ENCODE measurements around the gene PPM1H.

PPM1H gene

DNA sequence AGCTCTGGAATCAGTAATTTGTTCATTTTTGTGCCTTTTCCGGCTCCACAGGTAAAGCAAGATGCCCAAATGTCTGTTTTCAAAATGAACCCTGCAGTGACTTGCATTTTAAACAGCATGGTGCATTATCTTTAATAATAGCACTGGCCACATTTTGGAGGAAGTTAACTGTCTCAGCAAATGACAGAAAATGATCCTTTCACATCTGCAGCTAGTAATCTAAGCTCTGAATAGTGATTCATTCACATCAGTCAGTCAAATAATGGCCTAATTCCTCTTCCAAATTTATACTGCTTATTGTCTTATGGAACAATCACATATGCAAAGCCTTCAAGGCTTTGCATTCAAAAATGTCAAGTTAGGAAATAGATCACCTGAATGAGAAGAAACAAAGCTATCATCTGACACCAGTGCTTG is 75.6 kb downstream of the PPM1H start:
- H3K23ac ChIP-seq (ENCODE audit: low read depth, low read length, poor library complexity) = no peak overlapping the region
- H2BK120ac ChIP-seq (ENCODE audit: low read depth, low read length) = no peak overlapping the region
- no CpG with 5 or more reads among the region's 1 CpG for WGBS, 2 donors (ENCODE audit: extremely low coverage in 2 of 2, insufficient read length in 2 of 2, insufficient replicate concordance in 1 of 2)
- no peak overlapping the region for H2AFZ ChIP-seq (ENCODE audit: low read length)
- DNase-seq (ENCODE audit: low spot score) = no peak
- no peaks in the 10 kb centered on the region for H3K9me3 ChIP-seq (replicated peaks in 1 of 2; ENCODE audit: control insufficient read depth in 2 of 2, insufficient read depth in 1 of 2, low read depth in 1 of 2, low read length in 2 of 2)
- no peak overlapping the region for H3K18ac ChIP-seq (ENCODE audit: low read length)
- H3K4me2 ChIP-seq (ENCODE audit: insufficient read depth, low read length, poor library complexity, severe bottlenecking) = no peak overlapping the region
- H3K36me3 ChIP-seq (replicated peaks in 1 of 2; ENCODE audit: control insufficient read depth in 2 of 2, insufficient read depth in 2 of 2, low read length in 2 of 2) = no peaks in the 10 kb centered on the region
- no peak overlapping the region for H3K4me3 ChIP-seq (ENCODE audit: low read length in 2 of 2)
- peaks cover 5 to 13% of the 10 kb centered on the region in 2 donors for H3K4me1 ChIP-seq (ENCODE audit: control insufficient read depth in 2 of 2, insufficient read depth in 1 of 2, low read depth in 1 of 2, low read length in 2 of 2)
- H2BK12ac ChIP-seq (ENCODE audit: low read length) = no peak overlapping the region
- H3K79me1 ChIP-seq (ENCODE audit: low read depth, low read length) = no peaks in the 10 kb centered on the region
- H2BK5ac ChIP-seq (ENCODE audit: low read length) = no peak overlapping the region
- H4K91ac ChIP-seq (ENCODE audit: low read depth, low read length, poor library complexity) = no peak overlapping the region
- no peak overlapping the region for H4K8ac ChIP-seq (ENCODE audit: low read depth, low read length)
- H3K27ac ChIP-seq (replicated peaks; ENCODE audit: low read length) = no peak overlapping the region
- H3K27me3 ChIP-seq (ENCODE audit: control insufficient read depth in 3 of 3, insufficient read depth in 3 of 3, low read depth in 1 of 3, low read length in 3 of 3) = no peaks in the 10 kb centered on the region
- no peak overlapping the region for H2AK5ac ChIP-seq (ENCODE audit: low read depth, low read length)
- H3K14ac ChIP-seq (ENCODE audit: low read length) = no peak overlapping the region
- no peak overlapping the region for H2BK15ac ChIP-seq (ENCODE audit: low read length)
- H3K4ac ChIP-seq (ENCODE audit: low read length) = no peak overlapping the region
- no peak overlapping the region for H3K9ac ChIP-seq (ENCODE audit: low read depth, low read length, poor library complexity)

DNA sequence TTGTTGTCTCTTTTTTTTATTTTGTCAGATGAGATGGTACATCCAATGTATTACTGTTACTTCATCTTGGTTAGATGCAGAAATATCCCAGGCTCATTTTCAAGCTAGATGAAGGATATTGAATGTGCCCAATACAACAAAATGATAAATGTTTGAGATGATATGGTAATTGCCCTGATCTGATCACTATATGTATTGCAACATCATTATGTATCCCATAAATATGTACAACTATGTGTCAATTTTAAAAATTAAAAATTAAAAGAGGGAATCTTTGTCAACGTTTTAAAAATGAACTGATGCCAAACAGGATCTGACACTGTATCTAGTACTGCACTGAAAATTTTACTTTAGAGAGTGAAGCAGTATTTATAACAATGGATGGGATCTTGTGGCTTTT is 78.5 kb downstream of the PPM1H start:
- H3K9me3 ChIP-seq (replicated peaks in 1 of 2; ENCODE audit: control insufficient read depth in 2 of 2, insufficient read depth in 1 of 2, low read depth in 1 of 2, low read length in 2 of 2) = no peaks in the 10 kb centered on the region
- no peak overlapping the region for H2BK120ac ChIP-seq (ENCODE audit: low read depth, low read length)
- H3K9ac ChIP-seq (ENCODE audit: low read depth, low read length, poor library complexity) = no peak overlapping the region
- no peak overlapping the region for H2BK12ac ChIP-seq (ENCODE audit: low read length)
- no peak overlapping the region for H3K27ac ChIP-seq (replicated peaks; ENCODE audit: low read length)
- H3K79me1 ChIP-seq (ENCODE audit: low read depth, low read length) = no peaks in the 10 kb centered on the region
- H2BK15ac ChIP-seq (ENCODE audit: low read length) = no peak overlapping the region
- peaks cover 5 to 13% of the 10 kb centered on the region in 2 donors for H3K4me1 ChIP-seq (ENCODE audit: control insufficient read depth in 2 of 2, insufficient read depth in 1 of 2, low read depth in 1 of 2, low read length in 2 of 2)
- no peak overlapping the region for H3K23ac ChIP-seq (ENCODE audit: low read depth, low read length, poor library complexity)
- H2BK5ac ChIP-seq (ENCODE audit: low read length) = no peak overlapping the region
- no peak overlapping the region for H3K18ac ChIP-seq (ENCODE audit: low read length)
- H3K27me3 ChIP-seq (ENCODE audit: control insufficient read depth in 3 of 3, insufficient read depth in 3 of 3, low read depth in 1 of 3, low read length in 3 of 3) = no peaks in the 10 kb centered on the region
- DNase-seq (ENCODE audit: low spot score) = no peak
- no peak overlapping the region for H2AK5ac ChIP-seq (ENCODE audit: low read depth, low read length)
- no peaks in the 10 kb centered on the region for H3K36me3 ChIP-seq (replicated peaks in 1 of 2; ENCODE audit: control insufficient read depth in 2 of 2, insufficient read depth in 2 of 2, low read length in 2 of 2)
- no CpG with 5 or more reads among the region's 1 CpG for WGBS, 2 donors (ENCODE audit: extremely low coverage in 2 of 2, insufficient read length in 2 of 2, insufficient replicate concordance in 1 of 2)
- no peak overlapping the region for H3K4me2 ChIP-seq (ENCODE audit: insufficient read depth, low read length, poor library complexity, severe bottlenecking)
- no peak overlapping the region for H3K4me3 ChIP-seq (ENCODE audit: low read length in 2 of 2)
- no peak overlapping the region for H4K8ac ChIP-seq (ENCODE audit: low read depth, low read length)
- no peak overlapping the region for H3K14ac ChIP-seq (ENCODE audit: low read length)
- H2AFZ ChIP-seq (ENCODE audit: low read length) = no peak overlapping the region
- H4K91ac ChIP-seq (ENCODE audit: low read depth, low read length, poor library complexity) = no peak overlapping the region
- H3K4ac ChIP-seq (ENCODE audit: low read length) = no peak overlapping the region

GRCh38 chr12:62854024-62854423 is 80.9 kb downstream of the PPM1H start:
- H3K27me3 ChIP-seq (ENCODE audit: control insufficient read depth in 3 of 3, insufficient read depth in 3 of 3, low read depth in 1 of 3, low read length in 3 of 3) = no peaks in the 10 kb centered on the region
- DNase-seq (ENCODE audit: low spot score) = no peak
- H2BK15ac ChIP-seq (ENCODE audit: low read length) = no peak overlapping the region
- H2BK5ac ChIP-seq (ENCODE audit: low read length) = no peak overlapping the region
- no peak overlapping the region for H3K4me2 ChIP-seq (ENCODE audit: insufficient read depth, low read length, poor library complexity, severe bottlenecking)
- H2BK12ac ChIP-seq (ENCODE audit: low read length) = no peak overlapping the region
- no peak overlapping the region for H3K9ac ChIP-seq (ENCODE audit: low read depth, low read length, poor library complexity)
- no peak overlapping the region for H3K23ac ChIP-seq (ENCODE audit: low read depth, low read length, poor library complexity)
- H3K18ac ChIP-seq (ENCODE audit: low read length) = no peak overlapping the region
- no peak overlapping the region for H3K14ac ChIP-seq (ENCODE audit: low read length)
- H3K4me3 ChIP-seq (ENCODE audit: low read length in 2 of 2) = no peak overlapping the region
- no peaks in the 10 kb centered on the region for H3K9me3 ChIP-seq (replicated peaks in 1 of 2; ENCODE audit: control insufficient read depth in 2 of 2, insufficient read depth in 1 of 2, low read depth in 1 of 2, low read length in 2 of 2)
- H4K91ac ChIP-seq (ENCODE audit: low read depth, low read length, poor library complexity) = no peak overlapping the region
- H2AFZ ChIP-seq (ENCODE audit: low read length) = no peak overlapping the region
- H3K79me1 ChIP-seq (ENCODE audit: low read depth, low read length) = no peaks in the 10 kb centered on the region
- no peak overlapping the region for H3K4ac ChIP-seq (ENCODE audit: low read length)
- H3K4me1 ChIP-seq (ENCODE audit: control insufficient read depth in 2 of 2, insufficient read depth in 1 of 2, low read depth in 1 of 2, low read length in 2 of 2) = peaks cover 0 to 2% of the 10 kb centered on the region in 2 donors
- no peak overlapping the region for H2BK120ac ChIP-seq (ENCODE audit: low read depth, low read length)
- no peak overlapping the region for H3K27ac ChIP-seq (replicated peaks; ENCODE audit: low read length)
- no peak overlapping the region for H4K8ac ChIP-seq (ENCODE audit: low read depth, low read length)
- no peak overlapping the region for H2AK5ac ChIP-seq (ENCODE audit: low read depth, low read length)
- WGBS, 2 donors (ENCODE audit: extremely low coverage in 2 of 2, insufficient read length in 2 of 2, insufficient replicate concordance in 1 of 2) = no CpG with 5 or more reads among the region's 4 CpGs
- no peaks in the 10 kb centered on the region for H3K36me3 ChIP-seq (replicated peaks in 1 of 2; ENCODE audit: control insufficient read depth in 2 of 2, insufficient read depth in 2 of 2, low read length in 2 of 2)

DNA sequence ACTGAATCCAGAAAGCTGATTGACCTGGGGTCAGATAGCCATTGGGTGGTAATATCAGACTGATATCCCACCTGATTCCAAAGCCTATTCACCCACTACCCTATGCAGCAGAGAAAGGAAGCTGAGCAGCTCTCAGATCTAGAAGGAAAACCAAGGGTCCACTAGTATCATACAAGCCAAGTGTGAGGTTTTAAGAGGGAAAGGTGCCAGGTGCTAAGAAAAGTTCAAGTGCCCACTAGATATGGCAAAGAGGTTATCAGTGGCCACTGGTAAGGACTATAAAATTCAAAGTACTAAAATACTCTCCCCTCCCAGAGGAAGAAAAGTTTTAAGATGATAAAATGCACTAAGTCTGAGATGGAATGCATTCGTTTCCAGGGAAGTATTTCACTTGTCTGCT is 85.6 kb downstream of the PPM1H start:
- Histone ChIP-seq H2AFZ (ENCODE audit: low read length) (no peak overlapping the region), H2BK5ac (ENCODE audit: low read length) (no peak overlapping the region), H3K18ac (ENCODE audit: low read length) (no peak overlapping the region), H4K91ac (ENCODE audit: low read depth, low read length, poor library complexity) (no peak overlapping the region), H2AK5ac (ENCODE audit: low read depth, low read length) (no peak overlapping the region), H2BK12ac (ENCODE audit: low read length) (no peak overlapping the region), H3K36me3 (replicated peaks in 1 of 2; ENCODE audit: control insufficient read depth in 2 of 2, insufficient read depth in 2 of 2, low read length in 2 of 2) (no peaks in the 10 kb centered on the region), H3K27ac (replicated peaks; ENCODE audit: low read length) (no peak overlapping the region), H3K79me1 (ENCODE audit: low read depth, low read length) (no peaks in the 10 kb centered on the region), H4K8ac (ENCODE audit: low read depth, low read length) (no peak overlapping the region), H3K4me2 (ENCODE audit: insufficient read depth, low read length, poor library complexity, severe bottlenecking) (no peak overlapping the region), H2BK120ac (ENCODE audit: low read depth, low read length) (no peak overlapping the region), H3K4ac (ENCODE audit: low read length) (no peak overlapping the region), H3K14ac (ENCODE audit: low read length) (no peak overlapping the region), H2BK15ac (ENCODE audit: low read length) (no peak overlapping the region), H3K27me3 (ENCODE audit: control insufficient read depth in 3 of 3, insufficient read depth in 3 of 3, low read depth in 1 of 3, low read length in 3 of 3) (no peaks in the 10 kb centered on the region), H3K4me3 (ENCODE audit: low read length in 2 of 2) (no peak overlapping the region), H3K23ac (ENCODE audit: low read depth, low read length, poor library complexity) (no peak overlapping the region), H3K4me1 (ENCODE audit: control insufficient read depth in 2 of 2, insufficient read depth in 1 of 2, low read depth in 1 of 2, low read length in 2 of 2) (no peaks in the 10 kb centered on the region), H3K9me3 (replicated peaks in 1 of 2; ENCODE audit: control insufficient read depth in 2 of 2, insufficient read depth in 1 of 2, low read depth in 1 of 2, low read length in 2 of 2) (no peaks in the 10 kb centered on the region), H3K9ac (ENCODE audit: low read depth, low read length, poor library complexity) (no peak overlapping the region)
- no peak for DNase-seq (ENCODE audit: low spot score)
- WGBS, 2 donors (ENCODE audit: extremely low coverage in 2 of 2, insufficient read length in 2 of 2, insufficient replicate concordance in 1 of 2) = no CpG with 5 or more reads among the region's 1 CpG

Data from neuronal stem cell (in vitro differentiated cells).